ENCODE measurements around the gene RAB3B.

Gene RAB3B

DNA sequence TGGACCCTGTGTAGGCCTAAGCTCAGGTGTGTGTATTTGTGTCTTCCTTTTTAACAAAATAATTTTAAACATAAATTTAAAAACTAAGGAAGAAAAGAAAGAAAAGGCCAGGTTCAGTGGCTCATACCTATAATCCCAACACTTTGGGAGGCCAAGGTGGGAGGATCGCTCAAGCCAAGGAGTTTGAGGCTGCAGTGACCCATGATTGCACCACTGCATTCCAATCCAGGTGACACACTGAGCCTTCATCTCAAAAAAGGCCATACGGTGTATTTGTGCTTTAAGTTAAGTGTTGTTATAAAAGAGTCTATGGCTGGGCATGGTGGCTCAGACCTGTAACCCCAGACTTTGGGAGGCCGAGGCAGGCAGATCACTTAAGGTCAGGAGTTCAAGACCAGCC is 8.3 kb downstream of the RAB3B start:
- TF ChIP-seq, protein P1, sequence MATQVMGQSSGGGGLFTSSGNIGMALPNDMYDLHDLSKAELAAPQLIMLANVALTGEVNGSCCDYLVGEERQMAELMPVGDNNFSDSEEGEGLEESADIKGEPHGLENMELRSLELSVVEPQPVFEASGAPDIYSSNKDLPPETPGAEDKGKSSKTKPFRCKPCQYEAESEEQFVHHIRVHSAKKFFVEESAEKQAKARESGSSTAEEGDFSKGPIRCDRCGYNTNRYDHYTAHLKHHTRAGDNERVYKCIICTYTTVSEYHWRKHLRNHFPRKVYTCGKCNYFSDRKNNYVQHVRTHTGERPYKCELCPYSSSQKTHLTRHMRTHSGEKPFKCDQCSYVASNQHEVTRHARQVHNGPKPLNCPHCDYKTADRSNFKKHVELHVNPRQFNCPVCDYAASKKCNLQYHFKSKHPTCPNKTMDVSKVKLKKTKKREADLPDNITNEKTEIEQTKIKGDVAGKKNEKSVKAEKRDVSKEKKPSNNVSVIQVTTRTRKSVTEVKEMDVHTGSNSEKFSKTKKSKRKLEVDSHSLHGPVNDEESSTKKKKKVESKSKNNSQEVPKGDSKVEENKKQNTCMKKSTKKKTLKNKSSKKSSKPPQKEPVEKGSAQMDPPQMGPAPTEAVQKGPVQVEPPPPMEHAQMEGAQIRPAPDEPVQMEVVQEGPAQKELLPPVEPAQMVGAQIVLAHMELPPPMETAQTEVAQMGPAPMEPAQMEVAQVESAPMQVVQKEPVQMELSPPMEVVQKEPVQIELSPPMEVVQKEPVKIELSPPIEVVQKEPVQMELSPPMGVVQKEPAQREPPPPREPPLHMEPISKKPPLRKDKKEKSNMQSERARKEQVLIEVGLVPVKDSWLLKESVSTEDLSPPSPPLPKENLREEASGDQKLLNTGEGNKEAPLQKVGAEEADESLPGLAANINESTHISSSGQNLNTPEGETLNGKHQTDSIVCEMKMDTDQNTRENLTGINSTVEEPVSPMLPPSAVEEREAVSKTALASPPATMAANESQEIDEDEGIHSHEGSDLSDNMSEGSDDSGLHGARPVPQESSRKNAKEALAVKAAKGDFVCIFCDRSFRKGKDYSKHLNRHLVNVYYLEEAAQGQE (IDR thresholded peaks at IDR 0.05; ENCODE audit: insufficient replicate concordance, low read depth): no peak
- TF ChIP-seq, protein P2, sequence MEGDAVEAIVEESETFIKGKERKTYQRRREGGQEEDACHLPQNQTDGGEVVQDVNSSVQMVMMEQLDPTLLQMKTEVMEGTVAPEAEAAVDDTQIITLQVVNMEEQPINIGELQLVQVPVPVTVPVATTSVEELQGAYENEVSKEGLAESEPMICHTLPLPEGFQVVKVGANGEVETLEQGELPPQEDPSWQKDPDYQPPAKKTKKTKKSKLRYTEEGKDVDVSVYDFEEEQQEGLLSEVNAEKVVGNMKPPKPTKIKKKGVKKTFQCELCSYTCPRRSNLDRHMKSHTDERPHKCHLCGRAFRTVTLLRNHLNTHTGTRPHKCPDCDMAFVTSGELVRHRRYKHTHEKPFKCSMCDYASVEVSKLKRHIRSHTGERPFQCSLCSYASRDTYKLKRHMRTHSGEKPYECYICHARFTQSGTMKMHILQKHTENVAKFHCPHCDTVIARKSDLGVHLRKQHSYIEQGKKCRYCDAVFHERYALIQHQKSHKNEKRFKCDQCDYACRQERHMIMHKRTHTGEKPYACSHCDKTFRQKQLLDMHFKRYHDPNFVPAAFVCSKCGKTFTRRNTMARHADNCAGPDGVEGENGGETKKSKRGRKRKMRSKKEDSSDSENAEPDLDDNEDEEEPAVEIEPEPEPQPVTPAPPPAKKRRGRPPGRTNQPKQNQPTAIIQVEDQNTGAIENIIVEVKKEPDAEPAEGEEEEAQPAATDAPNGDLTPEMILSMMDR (IDR thresholded peaks at IDR 0.05; ENCODE audit: insufficient read depth, low read length): no peak
- no peak for TF ChIP-seq SPI1 (IDR thresholded peaks at IDR 0.05; ENCODE audit: borderline replicate concordance, low read depth)
- no peak for TF ChIP-seq GABPA (IDR thresholded peaks at IDR 0.05; ENCODE audit: low read depth)
- TF ChIP-seq POLR2AphosphoS5 (IDR thresholded peaks at IDR 0.05; ENCODE audit: low read depth): no peak
- Histone ChIP-seq H3K27ac (replicated peaks) (no peak overlapping the region), H3K4me3 (replicated peaks; ENCODE audit: insufficient read depth, low read length) (no peak overlapping the region), H3K27me3 (ENCODE audit: insufficient read depth, poor library complexity, severe bottlenecking) (peaks cover under 1% of the 10 kb centered on the region)
- no peak for DNase-seq (ENCODE audit: low read depth in 1 of 2, low spot score in 1 of 2)

DNA sequence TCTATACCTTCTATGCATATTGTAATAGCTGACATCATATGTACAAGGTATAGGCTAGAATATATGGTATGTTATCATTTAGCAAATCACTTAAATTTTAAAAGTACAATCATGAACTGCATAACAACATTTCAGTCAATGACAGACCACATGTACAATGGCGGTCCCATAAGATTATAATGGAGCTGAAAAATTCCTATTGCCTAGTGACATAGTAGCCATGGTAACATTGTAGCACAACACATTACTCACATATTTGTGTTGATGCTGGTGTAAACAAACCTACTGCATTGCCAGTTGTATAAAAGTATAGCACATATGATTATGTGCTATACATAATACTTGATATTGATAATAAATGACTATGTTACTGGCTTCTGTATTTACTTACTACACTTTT is 8.9 kb downstream of the RAB3B start:
- Histone ChIP-seq H3K27me3 (ENCODE audit: insufficient read depth, poor library complexity, severe bottlenecking) (no peaks in the 10 kb centered on the region), H3K4me3 (replicated peaks; ENCODE audit: insufficient read depth, low read length) (no peak overlapping the region), H3K27ac (replicated peaks) (no peak overlapping the region)
- TF ChIP-seq, protein P2 (IDR thresholded peaks at IDR 0.05; ENCODE audit: insufficient read depth, low read length): no peak
- no peak for TF ChIP-seq SPI1 (IDR thresholded peaks at IDR 0.05; ENCODE audit: borderline replicate concordance, low read depth)
- no peak for TF ChIP-seq GABPA (IDR thresholded peaks at IDR 0.05; ENCODE audit: low read depth)
- TF ChIP-seq, protein P1 (IDR thresholded peaks at IDR 0.05; ENCODE audit: insufficient replicate concordance, low read depth): no peak
- TF ChIP-seq POLR2AphosphoS5 (IDR thresholded peaks at IDR 0.05; ENCODE audit: low read depth): no peak
- no peak for DNase-seq (ENCODE audit: low read depth in 1 of 2, low spot score in 1 of 2)

DNA sequence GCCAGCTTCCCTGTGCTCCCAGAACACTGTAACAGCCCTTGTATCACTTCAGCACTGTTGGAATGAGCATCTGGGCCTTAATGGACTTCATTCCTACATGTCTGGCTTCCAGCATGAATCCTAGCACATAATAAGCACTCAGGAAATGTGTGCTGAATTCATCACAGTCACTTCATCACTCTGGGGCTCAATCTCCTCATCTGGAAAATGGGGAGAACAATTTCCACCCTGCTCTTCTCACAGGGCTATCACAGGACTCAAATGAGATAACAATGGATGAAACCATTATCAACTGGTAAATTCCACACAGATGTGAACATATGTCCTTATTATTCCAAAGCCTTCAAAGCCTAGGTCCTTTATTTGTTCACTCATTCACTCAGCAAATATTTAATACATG is 12.4 kb downstream of the RAB3B start:
- H3K27ac ChIP-seq (replicated peaks): no peak overlapping the region
- H3K4me3 ChIP-seq (replicated peaks; ENCODE audit: insufficient read depth, low read length): no peak overlapping the region
- no peak for DNase-seq (ENCODE audit: low read depth in 1 of 2, low spot score in 1 of 2)
- H3K27me3 ChIP-seq (ENCODE audit: insufficient read depth, poor library complexity, severe bottlenecking): no peaks in the 10 kb centered on the region
- TF ChIP-seq GABPA (IDR thresholded peaks at IDR 0.05; ENCODE audit: low read depth) (no peak), SPI1 (IDR thresholded peaks at IDR 0.05; ENCODE audit: borderline replicate concordance, low read depth) (no peak), POLR2AphosphoS5 (IDR thresholded peaks at IDR 0.05; ENCODE audit: low read depth) (no peak)
- TF ChIP-seq, protein P2 (IDR thresholded peaks at IDR 0.05; ENCODE audit: insufficient read depth, low read length): no peak
- TF ChIP-seq, protein P1 (IDR thresholded peaks at IDR 0.05; ENCODE audit: insufficient replicate concordance, low read depth): no peak
